NB4 (cell line): ENCODE data around the gene ACE2.

Experiments used
- DNase-seq: peaks from one replicate; pipeline ENCODE4 v3.0.0; 2010; ENCODE audit warnings: low read depth
- H3K4me3 ChIP-seq: one replicate; pipeline ENCODE4 v1.5.1; 2011; ENCODE audit warnings: mild to moderate bottlenecking, low read depth, low read length, moderate library complexity
- MYC ChIP-seq: IDR thresholded peaks from 2 replicates; pipeline ENCODE4 v1.6.1; 2011; ENCODE audit warnings: low read depth, low read length
- POLR2A ChIP-seq: IDR thresholded peaks from 2 replicates; pipeline ENCODE4 v1.6.1; 2011; ENCODE audit warnings: mild to moderate bottlenecking; ENCODE audit not compliant: insufficient read length; ENCODE audit errors: extremely low read depth
- TF ChIP-seq, protein P1 (sequence below): IDR thresholded peaks from 2 replicates; pipeline ENCODE4 v1.6.1; 2011; ENCODE audit warnings: low read depth, low read length
- TF ChIP-seq, protein P2 (sequence below): IDR thresholded peaks from one replicate; pipeline ENCODE4 v1.5.1; 2012; ENCODE audit warnings: low read depth, low read length

Gene ACE2

DNA sequence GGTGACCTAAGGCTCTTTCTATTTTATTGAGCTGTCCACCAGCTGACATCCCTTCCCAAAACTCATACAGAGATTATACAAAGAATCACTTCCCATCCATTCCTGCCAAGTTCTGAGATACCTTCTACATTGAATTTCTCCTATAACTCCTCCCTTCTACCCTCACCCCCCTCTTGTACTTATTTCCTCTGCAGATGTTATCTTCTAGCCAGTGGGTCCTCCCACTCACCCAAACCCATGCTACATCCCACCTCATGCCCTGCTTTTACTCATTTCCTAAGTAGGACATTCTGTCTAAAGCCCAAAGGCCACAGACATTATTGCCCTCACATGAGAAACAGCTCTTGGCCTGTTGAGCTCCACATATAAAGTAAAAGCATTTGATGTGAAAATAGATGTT, 71.6 kb downstream of the ACE2 start:
- DNase-seq: peak; percentile 14
- no peak overlapping the region for H3K4me3 ChIP-seq
- no peak for TF ChIP-seq MYC
- TF ChIP-seq, protein P1, sequence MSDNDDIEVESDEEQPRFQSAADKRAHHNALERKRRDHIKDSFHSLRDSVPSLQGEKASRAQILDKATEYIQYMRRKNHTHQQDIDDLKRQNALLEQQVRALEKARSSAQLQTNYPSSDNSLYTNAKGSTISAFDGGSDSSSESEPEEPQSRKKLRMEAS: no peak

DNA sequence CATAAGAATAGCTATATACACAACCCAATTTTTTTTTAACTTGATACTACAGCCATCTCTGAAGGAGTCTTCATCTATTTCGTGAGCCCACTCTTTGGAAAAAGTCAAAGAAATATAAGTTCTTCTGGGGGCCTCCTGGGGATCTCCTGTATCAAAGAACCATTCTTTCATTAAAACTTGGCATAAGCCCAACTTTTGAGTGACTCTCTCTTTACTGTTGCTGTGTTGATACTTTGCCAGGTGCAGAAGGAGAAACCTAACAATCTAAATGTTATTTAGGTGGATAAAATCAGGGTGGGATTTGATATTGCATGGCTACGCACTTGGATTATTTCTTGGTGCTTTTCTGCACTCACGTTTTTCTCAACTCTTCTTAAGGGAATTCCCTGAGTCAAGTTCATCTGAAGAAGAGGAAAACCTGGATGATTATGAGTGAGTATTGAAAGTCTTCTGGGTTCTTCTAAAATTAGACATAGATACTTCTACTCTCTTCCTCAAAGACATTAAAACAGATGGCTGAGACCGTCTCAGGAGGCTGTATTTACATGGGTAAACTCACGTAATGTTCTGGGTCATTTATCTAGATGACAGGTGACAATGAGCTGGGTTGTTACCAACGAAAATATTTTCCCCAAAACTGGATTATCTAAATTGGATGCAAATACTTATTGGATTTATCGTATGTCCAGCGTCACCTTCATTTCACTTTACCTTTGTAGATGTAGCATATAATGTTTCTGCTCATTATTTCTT, 74.9 kb downstream of the ACE2 start:
- H3K4me3 ChIP-seq: no peak overlapping the region
- TF ChIP-seq, protein P1: no peak
- TF ChIP-seq MYC: no peak
- no peak for DNase-seq

DNA sequence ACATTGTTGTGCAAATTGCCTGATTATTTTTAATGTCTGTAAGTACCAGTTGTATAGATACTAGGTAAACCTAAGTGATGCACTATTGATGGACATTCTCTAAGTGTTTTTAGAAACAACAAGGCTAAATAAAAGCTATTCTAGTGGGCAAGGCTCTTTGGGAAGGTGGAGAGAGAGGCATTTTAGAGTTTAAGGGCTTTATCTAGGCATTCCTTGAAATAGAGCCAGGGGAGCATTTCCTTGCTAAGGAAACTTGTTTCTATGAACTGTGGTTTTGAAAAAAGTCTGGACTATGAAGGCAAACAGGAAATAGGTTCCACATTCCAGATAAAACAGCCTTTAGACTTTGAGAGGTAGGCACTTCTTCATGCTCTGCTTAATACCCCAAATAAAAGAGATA, 76.3 kb downstream of the ACE2 start:
- no peak for TF ChIP-seq MYC
- TF ChIP-seq, protein P1: no peak
- TF ChIP-seq, protein P2, sequence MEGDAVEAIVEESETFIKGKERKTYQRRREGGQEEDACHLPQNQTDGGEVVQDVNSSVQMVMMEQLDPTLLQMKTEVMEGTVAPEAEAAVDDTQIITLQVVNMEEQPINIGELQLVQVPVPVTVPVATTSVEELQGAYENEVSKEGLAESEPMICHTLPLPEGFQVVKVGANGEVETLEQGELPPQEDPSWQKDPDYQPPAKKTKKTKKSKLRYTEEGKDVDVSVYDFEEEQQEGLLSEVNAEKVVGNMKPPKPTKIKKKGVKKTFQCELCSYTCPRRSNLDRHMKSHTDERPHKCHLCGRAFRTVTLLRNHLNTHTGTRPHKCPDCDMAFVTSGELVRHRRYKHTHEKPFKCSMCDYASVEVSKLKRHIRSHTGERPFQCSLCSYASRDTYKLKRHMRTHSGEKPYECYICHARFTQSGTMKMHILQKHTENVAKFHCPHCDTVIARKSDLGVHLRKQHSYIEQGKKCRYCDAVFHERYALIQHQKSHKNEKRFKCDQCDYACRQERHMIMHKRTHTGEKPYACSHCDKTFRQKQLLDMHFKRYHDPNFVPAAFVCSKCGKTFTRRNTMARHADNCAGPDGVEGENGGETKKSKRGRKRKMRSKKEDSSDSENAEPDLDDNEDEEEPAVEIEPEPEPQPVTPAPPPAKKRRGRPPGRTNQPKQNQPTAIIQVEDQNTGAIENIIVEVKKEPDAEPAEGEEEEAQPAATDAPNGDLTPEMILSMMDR: no peak
- TF ChIP-seq POLR2A: no peak
- DNase-seq: no peak
- no peak overlapping the region for H3K4me3 ChIP-seq

GRCh38 chrX:15523088-15523487, 77.7 kb downstream of the ACE2 start:
- no peak overlapping the region for H3K4me3 ChIP-seq
- TF ChIP-seq, protein P2: no peak
- TF ChIP-seq POLR2A (no peak), MYC (no peak)
- TF ChIP-seq, protein P1: no peak
- no peak for DNase-seq

DNA sequence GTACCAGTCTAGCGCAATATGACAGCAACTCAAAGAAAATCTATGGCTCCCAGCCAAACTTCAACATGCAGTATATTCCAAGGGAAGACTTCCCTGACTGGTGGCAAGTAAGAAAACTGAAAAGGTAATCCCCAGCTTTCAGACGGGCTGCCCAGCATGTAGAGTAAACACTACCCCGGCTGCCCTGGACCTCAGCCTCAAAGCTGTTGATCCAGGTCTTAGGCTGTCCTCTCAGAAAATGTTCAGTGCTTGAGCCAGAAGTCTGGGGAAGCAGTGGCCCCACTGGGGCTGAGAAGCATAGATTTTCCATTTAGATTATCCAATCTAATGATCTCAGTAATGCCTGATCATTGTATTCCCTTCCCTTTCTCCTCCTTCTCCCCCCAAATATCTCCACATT, 78.3 kb downstream of the ACE2 start:
- no peak overlapping the region for H3K4me3 ChIP-seq
- no peak for DNase-seq
- TF ChIP-seq, protein P2: no peak
- TF ChIP-seq, protein P1: no peak
- no peak for TF ChIP-seq MYC
- no peak for TF ChIP-seq POLR2A

DNA sequence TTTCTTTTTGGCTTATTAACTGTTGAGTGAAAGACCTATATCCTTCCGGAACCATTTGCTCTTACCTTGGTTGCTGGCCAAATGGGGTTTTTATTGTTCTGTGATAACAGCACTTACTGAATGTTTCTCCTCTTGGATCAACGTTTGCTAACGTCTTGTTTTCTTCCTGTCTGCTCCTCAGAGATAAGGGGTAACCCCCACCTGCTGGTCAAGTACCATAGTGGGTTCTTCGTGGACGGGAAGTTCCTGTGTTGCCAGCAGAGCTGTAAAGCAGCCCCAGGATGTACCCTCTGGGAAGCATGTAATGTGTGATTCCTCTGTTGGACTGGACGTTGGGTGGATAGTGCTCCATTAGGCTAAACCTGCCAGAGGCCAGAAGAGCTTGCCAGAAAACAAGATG, 84.8 kb downstream of the ACE2 start:
- H3K4me3 ChIP-seq: no peak overlapping the region
- TF ChIP-seq, protein P2: no peak
- TF ChIP-seq MYC (no peak), POLR2A (no peak)
- TF ChIP-seq, protein P1: no peak
- no peak for DNase-seq
